ENCODE measurements around the gene MRPS34. TPM values are rescaled to one million over a fixed set of nuclear protein-coding genes. Genes with fewer than 3 reads are reported as not detected.

The MRPS34 gene
- polyA plus RNA-seq, 3 donors from 2014 or later = 111 to 139 (median 139) TPM

- no peak overlapping the region for H3K27ac Mint-ChIP-seq
- no peak for DNase-seq
- peaks cover 0 to 5% (median 3%) of the 10 kb centered on the region in 3 donors for H3K36me3 Mint-ChIP-seq
- peaks cover 0 to 6% (median 1%) of the 10 kb centered on the region in 3 donors for H3K27me3 Mint-ChIP-seq (ENCODE audit: low read depth in 3 of 3)
- peaks cover 0 to 3% (median under 1%) of the 10 kb centered on the region in 6 donors for H3K9me3 Mint-ChIP-seq
- peaks cover 0 to 1% of the 10 kb centered on the region in 2 donors for H3K4me1 Mint-ChIP-seq
- no peak overlapping the region for H3K4me3 Mint-ChIP-seq
Observed at GRCh38 chr16:1791943-1792812, 19.2 kb upstream of the MRPS34 start.

GRCh38 chr16:1791256-1791942 is 18.5 kb upstream of the MRPS34 start:
- Mint-ChIP-seq H3K9me3 (no peaks in the 10 kb centered on the region), H3K4me1 (peaks cover 0 to 1% of the 10 kb centered on the region in 2 donors), H3K27ac (no peak overlapping the region), H3K27me3 (ENCODE audit: low read depth in 3 of 3) (peaks cover 0 to 4% (median 1%) of the 10 kb centered on the region in 3 donors), H3K4me3 (no peak overlapping the region), H3K36me3 (peaks cover 0 to 5% (median 3%) of the 10 kb centered on the region in 3 donors)
- DNase-seq = no peak

GRCh38 chr16:1790611-1791255 is 17.8 kb upstream of the MRPS34 start:
- DNase-seq = no peak
- peaks cover 0 to 4% (median 1%) of the 10 kb centered on the region in 3 donors for H3K27me3 Mint-ChIP-seq (ENCODE audit: low read depth in 3 of 3)
- H3K36me3 Mint-ChIP-seq = peaks cover 0 to 5% (median 3%) of the 10 kb centered on the region in 3 donors
- no peak overlapping the region for H3K27ac Mint-ChIP-seq
- H3K4me3 Mint-ChIP-seq = no peak overlapping the region
- no peaks in the 10 kb centered on the region for H3K9me3 Mint-ChIP-seq
- H3K4me1 Mint-ChIP-seq = peaks cover 0 to 3% of the 10 kb centered on the region in 2 donors

DNA sequence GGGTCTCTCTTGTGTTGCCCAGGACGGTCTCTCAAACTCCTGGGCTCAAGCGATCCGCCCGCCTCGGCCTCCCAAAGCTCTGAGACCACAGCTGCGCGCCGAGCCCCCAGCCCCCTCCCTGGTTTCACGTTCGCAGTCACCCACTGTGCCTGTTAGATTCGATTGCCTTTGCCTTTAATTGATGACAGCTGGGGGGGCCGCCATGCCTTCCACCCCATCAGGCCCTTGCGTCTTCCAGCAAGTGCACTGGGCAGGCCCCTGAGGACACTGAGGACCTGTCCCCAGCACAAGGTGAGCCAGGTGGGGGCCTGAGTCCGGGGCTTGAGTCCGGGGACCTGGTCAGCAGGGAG is 17.3 kb upstream of the MRPS34 start:
- H3K9me3 Mint-ChIP-seq = no peaks in the 10 kb centered on the region
- H3K4me3 Mint-ChIP-seq = no peak overlapping the region
- H3K27ac Mint-ChIP-seq = no peak overlapping the region
- peaks cover 0 to 5% (median 3%) of the 10 kb centered on the region in 3 donors for H3K36me3 Mint-ChIP-seq
- peaks cover 2 to 4% of the 10 kb centered on the region in 2 donors for H3K4me1 Mint-ChIP-seq
- no peak for DNase-seq
- peaks cover 0 to 4% (median 1%) of the 10 kb centered on the region in 3 donors for H3K27me3 Mint-ChIP-seq (ENCODE audit: low read depth in 3 of 3)

DNA sequence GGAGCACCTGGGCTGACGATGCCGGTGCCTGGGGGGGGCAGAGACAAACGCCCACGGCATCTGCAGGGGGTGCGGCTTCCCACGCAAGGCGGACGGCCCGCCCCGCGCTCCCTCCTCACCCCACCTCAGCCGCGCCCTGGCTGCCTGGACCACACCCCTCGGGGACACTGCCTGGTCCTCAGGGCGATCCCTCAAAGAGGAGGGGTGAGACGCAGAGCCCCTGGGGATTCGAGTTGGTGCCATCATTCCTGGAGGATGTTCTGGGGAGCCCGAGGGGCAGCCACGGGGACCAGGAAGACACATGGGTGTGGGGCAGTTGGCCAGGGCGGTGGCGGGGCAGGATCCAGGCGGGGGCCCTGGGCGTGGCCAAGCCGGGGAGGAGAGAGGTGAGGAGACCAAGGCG is 16.7 kb upstream of the MRPS34 start:
- Mint-ChIP-seq H3K9me3 (no peaks in the 10 kb centered on the region), H3K4me3 (no peak overlapping the region)

DNA sequence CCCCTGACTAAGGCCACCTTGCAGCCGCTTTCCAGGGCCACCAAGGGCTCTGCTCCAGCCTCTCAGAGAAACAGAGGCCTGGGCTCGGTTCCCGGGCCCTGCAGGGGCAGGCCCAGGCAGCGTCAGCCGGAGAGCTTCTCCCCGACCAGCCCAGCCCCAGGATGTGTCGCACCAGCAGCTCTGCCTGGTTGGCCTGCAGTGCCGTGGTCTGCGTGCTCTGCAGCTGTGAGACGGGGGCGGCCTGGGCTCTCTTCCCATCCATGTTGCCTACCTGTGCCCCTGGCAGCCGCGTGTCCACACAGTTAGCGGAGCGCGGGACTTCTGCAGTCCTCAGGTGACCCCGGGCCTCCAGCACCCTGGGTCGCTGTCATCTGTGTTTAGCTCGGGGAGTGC is 15.8 kb upstream of the MRPS34 start:
- peaks cover 6 to 12% of the 10 kb centered on the region in 2 donors for H3K4me1 Mint-ChIP-seq
- DNase-seq = no peak
- peaks cover 0 to 4% (median 1%) of the 10 kb centered on the region in 3 donors for H3K27me3 Mint-ChIP-seq (ENCODE audit: low read depth in 3 of 3)
- peaks cover 0 to 5% (median 3%) of the 10 kb centered on the region in 3 donors for H3K36me3 Mint-ChIP-seq
- H3K9me3 Mint-ChIP-seq = no peaks in the 10 kb centered on the region
- no peak overlapping the region for H3K27ac Mint-ChIP-seq
- no peak overlapping the region for H3K4me3 Mint-ChIP-seq

More for the DNA sequence above, 16.7 kb upstream of the MRPS34 start:
- Mint-ChIP-seq H3K27ac (no peak overlapping the region), H3K4me1 (peaks cover 6 to 8% of the 10 kb centered on the region in 2 donors), H3K36me3 (peaks cover 0 to 5% (median 3%) of the 10 kb centered on the region in 3 donors), H3K27me3 (ENCODE audit: low read depth in 3 of 3) (peaks cover 0 to 4% (median 1%) of the 10 kb centered on the region in 3 donors)
- DNase-seq = no peak

- no peak overlapping the region for H3K27ac Mint-ChIP-seq
- H3K36me3 Mint-ChIP-seq = peaks cover 0 to 5% (median 3%) of the 10 kb centered on the region in 3 donors
- H3K4me3 Mint-ChIP-seq = no peak overlapping the region
- no peaks in the 10 kb centered on the region for H3K9me3 Mint-ChIP-seq
- H3K4me1 Mint-ChIP-seq = peaks cover 11 to 17% of the 10 kb centered on the region in 2 donors
- no peak for DNase-seq
- H3K27me3 Mint-ChIP-seq (ENCODE audit: low read depth in 3 of 3) = peaks cover 0 to 4% (median 1%) of the 10 kb centered on the region in 3 donors
Observed at GRCh38 chr16:1788095-1788707, 15.3 kb upstream of the MRPS34 start.

DNA sequence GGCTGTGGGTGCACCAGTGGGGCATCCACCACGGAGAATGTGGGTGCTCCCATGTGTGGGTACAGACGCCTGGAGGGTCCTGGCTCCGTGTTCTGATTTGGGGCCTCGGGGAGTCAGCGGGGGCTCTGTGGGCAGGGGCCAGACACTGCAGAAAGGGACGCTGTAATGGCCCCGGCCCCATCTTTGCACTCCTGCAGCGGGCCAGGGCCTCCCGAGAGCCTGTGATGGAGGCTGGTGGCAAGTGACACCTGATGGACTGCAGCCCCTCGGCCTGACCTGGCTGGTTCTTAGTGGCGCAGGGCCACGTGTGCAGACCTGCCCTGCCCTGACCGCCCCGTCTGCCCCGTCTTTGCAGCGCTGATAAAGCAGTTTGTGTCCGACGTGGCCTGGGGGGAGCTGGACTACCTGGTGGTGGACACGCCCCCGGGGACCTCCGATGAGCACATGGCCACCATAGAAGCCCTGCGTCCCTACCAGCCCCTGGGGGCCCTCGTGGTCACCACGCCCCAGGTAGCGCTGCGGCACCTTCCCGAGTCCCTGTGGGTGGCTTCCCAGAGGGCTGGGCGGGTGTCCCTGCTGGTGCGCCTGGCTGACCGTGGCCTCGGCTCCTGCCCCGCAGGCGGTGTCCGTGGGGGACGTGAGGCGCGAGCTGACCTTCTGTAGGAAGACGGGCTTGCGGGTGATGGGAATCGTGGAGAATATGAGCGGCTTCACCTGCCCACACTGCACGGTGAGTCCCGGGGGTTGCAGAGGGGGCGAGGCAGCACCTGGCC is 14.6 kb upstream of the MRPS34 start:
- Mint-ChIP-seq H3K27ac (no peak overlapping the region), H3K27me3 (ENCODE audit: low read depth in 3 of 3) (peaks cover 3 to 7% (median 5%) of the 10 kb centered on the region in 3 donors), H3K4me3 (no peak overlapping the region), H3K9me3 (no peaks in the 10 kb centered on the region), H3K36me3 (peaks cover 0 to 5% (median 3%) of the 10 kb centered on the region in 3 donors), H3K4me1 (peaks cover 13 to 19% of the 10 kb centered on the region in 2 donors)
- DNase-seq = no peak

DNA sequence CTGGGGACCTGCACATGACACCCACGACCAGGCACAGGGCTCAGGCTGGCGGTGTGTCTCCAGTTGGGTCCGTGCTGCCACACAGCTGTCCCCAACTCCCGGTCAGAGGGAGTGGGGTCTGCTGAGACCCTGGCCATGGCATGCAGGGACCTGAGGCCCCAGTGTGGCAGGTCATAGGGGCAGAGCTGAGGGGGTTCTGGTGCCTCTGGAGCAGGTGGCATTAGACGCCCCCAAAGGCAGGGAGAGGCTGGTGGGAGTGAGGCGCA is 14.1 kb upstream of the MRPS34 start:
- DNase-seq = no peak
- peaks cover 5 to 9% (median 6%) of the 10 kb centered on the region in 3 donors for H3K27me3 Mint-ChIP-seq (ENCODE audit: low read depth in 3 of 3)
- H3K9me3 Mint-ChIP-seq = no peaks in the 10 kb centered on the region
- H3K36me3 Mint-ChIP-seq = peaks cover 0 to 5% (median 3%) of the 10 kb centered on the region in 3 donors
- H3K27ac Mint-ChIP-seq = no peak overlapping the region
- no peak overlapping the region for H3K4me3 Mint-ChIP-seq
- peaks cover 14 to 21% of the 10 kb centered on the region in 2 donors for H3K4me1 Mint-ChIP-seq

DNA sequence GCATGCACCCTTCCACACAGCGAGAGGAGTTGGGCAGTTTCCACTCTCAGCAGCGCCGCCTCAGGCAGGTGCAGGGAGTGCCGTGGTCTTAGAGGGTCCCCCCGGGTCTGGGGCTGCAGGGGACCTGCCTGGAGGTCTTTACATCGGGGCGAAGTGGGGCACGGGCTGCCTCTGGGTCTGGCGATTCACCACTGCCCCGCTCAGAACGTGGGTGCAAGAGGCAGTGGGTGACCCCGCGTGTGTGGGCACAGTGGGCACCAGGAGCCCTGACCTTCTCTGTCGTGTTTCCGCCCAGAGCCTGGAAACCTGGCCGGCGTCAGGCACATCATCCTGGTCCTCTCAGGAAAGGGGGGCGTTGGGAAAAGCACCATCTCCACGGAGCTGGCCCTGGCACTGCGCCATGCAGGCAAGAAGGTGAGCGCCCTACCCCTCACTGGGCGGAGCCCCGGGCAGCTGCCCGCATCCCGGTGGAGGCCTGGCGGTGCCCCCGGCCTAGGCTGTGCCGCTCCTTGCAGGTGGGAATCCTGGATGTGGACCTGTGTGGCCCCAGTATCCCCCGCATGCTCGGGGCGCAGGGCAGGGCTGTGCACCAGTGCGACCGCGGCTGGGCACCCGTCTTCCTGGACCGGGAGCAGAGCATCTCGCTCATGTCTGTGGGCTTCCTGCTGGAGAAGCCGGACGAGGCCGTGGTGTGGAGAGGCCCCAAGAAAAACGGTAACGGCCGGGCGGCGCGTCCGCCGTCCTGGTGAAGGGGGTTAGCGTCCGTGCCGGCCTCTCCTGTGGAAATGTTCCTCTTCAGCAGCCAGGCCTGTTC is 13.5 kb upstream of the MRPS34 start:
- Mint-ChIP-seq H3K27me3 (ENCODE audit: low read depth in 3 of 3) (peaks cover 5 to 11% (median 6%) of the 10 kb centered on the region in 3 donors), H3K4me3 (no peak overlapping the region), H3K9me3 (no peaks in the 10 kb centered on the region), H3K4me1 (peaks cover 19 to 25% of the 10 kb centered on the region in 2 donors), H3K27ac (no peak overlapping the region), H3K36me3 (peaks cover 0 to 5% (median 3%) of the 10 kb centered on the region in 3 donors)
- no peak for DNase-seq

DNA sequence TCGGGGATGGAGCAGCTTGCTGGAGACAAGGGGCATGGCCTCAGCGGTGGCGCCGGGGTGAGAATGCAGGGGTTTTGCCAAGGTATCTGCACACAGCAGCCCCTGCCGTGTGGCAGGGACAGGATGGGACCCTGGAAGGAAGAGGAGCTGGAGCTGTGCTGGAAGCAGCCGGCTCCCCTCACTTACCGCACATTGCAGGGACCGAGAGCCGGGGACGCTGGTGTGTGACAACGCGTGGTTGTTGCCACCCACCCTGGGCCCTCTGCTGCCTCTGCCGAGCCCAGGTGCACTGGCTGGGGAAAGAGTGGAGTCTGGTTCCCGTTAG is 12.9 kb upstream of the MRPS34 start:
- H3K27ac Mint-ChIP-seq = no peak overlapping the region
- H3K27me3 Mint-ChIP-seq (ENCODE audit: low read depth in 3 of 3) = peaks cover 5 to 11% (median 6%) of the 10 kb centered on the region in 3 donors
- H3K4me1 Mint-ChIP-seq = peaks cover 25 to 30% of the 10 kb centered on the region in 2 donors
- H3K4me3 Mint-ChIP-seq = no peak overlapping the region
- DNase-seq = no peak
- H3K36me3 Mint-ChIP-seq = peaks cover 0 to 5% (median 3%) of the 10 kb centered on the region in 3 donors
- H3K9me3 Mint-ChIP-seq = no peaks in the 10 kb centered on the region

- peaks cover 5 to 9% (median 6%) of the 10 kb centered on the region in 3 donors for H3K27me3 Mint-ChIP-seq (ENCODE audit: low read depth in 3 of 3)
- H3K9me3 Mint-ChIP-seq = no peaks in the 10 kb centered on the region
- no peak overlapping the region for H3K27ac Mint-ChIP-seq
- H3K36me3 Mint-ChIP-seq = peaks cover 0 to 5% (median 3%) of the 10 kb centered on the region in 3 donors
- peak overlapping the region; percentile 41 to 67 (median 61) for H3K4me3 Mint-ChIP-seq
- peaks cover 25 to 31% of the 10 kb centered on the region in 2 donors for H3K4me1 Mint-ChIP-seq
- DNase-seq = no peak
Observed at GRCh38 chr16:1784977-1785845, 12.3 kb upstream of the MRPS34 start.
